ENCODE data around the gene HLCS.

The HLCS gene

DNA sequence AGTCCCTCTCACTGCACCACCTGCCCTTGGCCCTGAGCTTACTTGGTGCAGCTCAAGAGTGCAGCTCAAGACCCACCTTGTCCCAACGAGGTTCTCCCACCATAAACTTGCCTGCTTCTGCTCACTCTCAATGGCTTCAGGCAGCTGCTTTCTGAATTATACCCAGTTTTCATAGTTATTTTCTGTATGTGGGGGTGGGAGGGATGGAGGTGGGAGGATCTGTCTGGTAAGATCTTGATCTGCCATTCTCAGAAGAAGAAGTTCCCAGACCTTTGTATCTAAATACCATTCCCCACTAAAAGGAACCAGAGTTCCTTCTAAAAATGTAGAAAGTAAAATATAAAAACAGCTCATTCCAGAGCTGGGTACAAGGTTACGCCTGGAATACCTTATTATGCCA, 156.0 kb downstream of the HLCS start:
- FAIRE-seq (no peak), DNase-seq (ENCODE audit: insufficient read length) (no peak)
- TF ChIP-seq POLR2AphosphoS5 (IDR thresholded peaks at IDR 0.05; ENCODE audit: low read depth, low read length) (no peak), POLR2A (IDR thresholded peaks at IDR 0.05; ENCODE audit: low read depth, low read length) (no peak), TAF1 (IDR thresholded peaks at IDR 0.05; ENCODE audit: borderline replicate concordance, low read depth, low read length) (no peak)

DNA sequence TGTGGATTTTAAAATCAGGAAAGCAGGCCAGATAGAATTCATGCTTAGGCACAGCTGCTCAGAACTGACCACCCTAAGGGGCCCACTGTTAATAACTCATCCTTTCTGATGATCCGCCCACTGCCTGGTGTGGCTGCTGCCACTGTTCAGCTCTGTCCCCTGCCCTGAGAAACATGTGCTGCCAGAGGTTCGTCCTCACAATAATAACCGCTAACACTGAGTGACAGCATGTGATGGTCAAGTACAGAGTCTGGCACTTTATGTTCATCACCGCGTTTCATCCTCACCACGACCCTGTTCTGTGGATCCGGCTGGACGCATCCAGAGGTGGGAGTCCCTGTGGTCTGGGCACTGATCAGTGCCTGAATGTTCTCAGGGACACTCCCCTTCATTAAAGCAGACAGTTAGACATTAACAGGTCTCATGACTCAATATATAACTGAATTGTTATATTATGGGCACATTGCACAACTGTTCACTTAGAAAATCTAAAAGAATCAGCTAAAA, 159.0 kb downstream of the HLCS start:
- FAIRE-seq: no peak
- no peak for DNase-seq (ENCODE audit: insufficient read length)
- TF ChIP-seq POLR2AphosphoS5 (IDR thresholded peaks at IDR 0.05; ENCODE audit: low read depth, low read length): no peak
- TF ChIP-seq POLR2A (IDR thresholded peaks at IDR 0.05; ENCODE audit: low read depth, low read length): no peak
- TF ChIP-seq TAF1 (IDR thresholded peaks at IDR 0.05; ENCODE audit: borderline replicate concordance, low read depth, low read length): no peak

DNA sequence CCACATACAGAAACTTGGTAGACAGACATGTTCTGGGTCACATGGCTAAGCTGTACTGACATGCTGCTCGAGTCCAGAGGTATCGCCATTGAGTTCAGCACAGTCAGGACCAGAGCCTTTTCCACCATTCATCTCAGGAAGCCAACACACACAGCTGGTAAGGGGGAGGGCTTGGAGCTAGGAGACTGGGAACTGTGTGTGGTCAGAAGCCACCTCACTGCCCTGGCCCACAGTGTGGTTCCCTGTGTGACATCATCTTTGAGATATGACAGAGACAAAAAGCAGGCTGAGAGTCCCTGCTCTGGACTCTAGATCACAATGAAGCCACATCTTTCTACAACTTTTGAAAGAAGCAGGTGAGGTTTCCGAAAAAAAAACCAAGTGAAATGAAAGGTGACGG, 160.4 kb downstream of the HLCS start:
- FAIRE-seq (no peak), DNase-seq (ENCODE audit: insufficient read length) (no peak)
- no peak for TF ChIP-seq TAF1 (IDR thresholded peaks at IDR 0.05; ENCODE audit: borderline replicate concordance, low read depth, low read length)
- no peak for TF ChIP-seq POLR2AphosphoS5 (IDR thresholded peaks at IDR 0.05; ENCODE audit: low read depth, low read length)
- no peak for TF ChIP-seq POLR2A (IDR thresholded peaks at IDR 0.05; ENCODE audit: low read depth, low read length)

DNA sequence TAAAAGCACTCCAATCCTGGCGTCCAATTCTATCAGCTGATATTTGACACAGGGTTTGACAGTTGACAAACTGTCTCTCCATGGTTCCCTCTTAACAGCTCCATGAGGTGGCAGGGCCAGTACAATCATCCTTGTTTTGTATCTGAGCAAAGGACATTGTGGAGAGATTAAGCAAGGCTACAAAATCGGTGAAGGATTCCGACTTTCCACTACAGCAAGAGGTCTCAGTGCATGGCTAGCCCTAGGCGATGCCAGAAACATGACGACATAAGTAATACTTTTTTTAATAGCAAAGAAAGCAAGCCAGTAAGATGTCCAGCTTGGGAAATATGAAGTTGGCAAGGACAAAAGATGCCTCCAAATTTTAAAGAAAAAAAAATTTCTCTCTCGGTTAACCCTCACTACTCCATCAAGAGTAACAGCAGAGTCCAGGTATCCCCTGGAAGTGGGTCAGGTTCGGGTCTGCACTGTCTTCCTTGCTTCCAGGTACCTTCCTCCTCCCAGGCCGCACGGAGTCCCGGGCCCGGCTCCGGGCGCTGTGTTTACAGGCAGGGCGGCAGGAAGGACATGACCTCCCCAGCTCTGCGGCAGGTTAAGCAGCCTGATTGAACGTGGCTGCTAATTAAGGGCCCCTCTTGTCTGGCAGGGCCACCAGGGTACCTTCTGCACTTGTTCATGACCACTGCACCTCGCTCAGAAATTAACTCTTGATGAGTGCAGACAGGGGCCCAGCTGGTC, 161.4 kb downstream of the HLCS start:
- no peak for FAIRE-seq
- DNase-seq (ENCODE audit: insufficient read length): no peak
- TF ChIP-seq POLR2A (IDR thresholded peaks at IDR 0.05; ENCODE audit: low read depth, low read length) (no peak), TAF1 (IDR thresholded peaks at IDR 0.05; ENCODE audit: borderline replicate concordance, low read depth, low read length) (no peak), POLR2AphosphoS5 (IDR thresholded peaks at IDR 0.05; ENCODE audit: low read depth, low read length) (no peak)

DNA sequence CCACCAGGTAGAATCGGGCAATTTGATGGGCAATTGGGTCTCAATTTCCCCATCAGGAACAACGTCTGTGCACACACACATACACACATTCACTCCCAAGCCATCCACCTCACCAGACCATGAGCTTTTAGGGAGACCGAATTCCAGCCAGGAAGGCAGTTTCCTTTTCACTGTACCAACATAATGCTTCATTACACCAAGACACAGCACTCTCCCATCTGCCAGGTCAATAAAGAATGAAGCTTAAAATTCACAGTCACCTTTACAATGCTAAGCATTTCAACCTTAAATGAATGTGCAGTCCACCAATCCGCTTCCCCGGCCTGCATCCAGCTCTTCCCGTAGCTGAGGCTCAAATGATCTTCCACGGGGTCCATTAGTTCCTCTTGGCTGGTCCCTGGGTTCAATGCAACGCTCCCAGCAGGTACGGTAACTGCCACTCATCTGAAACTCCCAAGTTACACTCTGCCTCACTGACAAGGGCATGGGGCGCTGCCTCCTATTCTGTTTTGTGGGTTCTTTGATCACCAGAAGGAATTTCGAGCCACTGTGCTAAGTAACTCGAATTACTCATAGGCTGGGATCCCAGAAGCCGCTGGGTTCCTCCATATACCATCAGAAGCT, 162.5 kb downstream of the HLCS start:
- no peak for TF ChIP-seq POLR2AphosphoS5 (IDR thresholded peaks at IDR 0.05; ENCODE audit: low read depth, low read length)
- no peak for DNase-seq (ENCODE audit: insufficient read length)
- no peak for FAIRE-seq

DNA sequence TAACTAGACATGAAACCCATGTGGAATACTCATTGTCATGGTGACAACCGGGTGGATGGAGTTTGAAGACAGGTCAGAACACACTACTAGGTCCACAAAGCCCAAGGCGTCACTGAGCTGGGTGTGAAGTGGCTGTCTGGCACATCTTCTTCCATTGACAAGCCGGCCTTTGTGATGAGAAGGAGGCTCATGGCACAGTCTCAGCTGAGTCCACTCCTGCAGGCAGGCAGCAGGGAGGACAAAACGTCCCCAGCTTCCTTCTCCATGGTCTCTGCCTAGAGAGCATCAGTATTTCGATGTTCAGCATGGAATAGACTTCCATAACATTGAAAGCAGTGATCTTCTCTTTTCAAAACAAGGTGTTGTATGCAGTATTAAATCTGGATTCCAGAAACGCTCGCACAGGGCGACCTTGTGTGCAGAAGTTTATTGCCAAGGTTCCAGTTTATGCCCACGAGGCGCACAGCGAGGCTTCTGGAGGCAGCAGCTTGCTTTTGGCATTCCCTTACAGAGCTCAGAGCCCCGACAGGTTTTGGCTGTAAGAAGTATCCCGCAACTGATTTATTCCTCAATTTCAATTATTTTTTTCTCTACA, 163.3 kb downstream of the HLCS start:
- FAIRE-seq: no peak

DNA sequence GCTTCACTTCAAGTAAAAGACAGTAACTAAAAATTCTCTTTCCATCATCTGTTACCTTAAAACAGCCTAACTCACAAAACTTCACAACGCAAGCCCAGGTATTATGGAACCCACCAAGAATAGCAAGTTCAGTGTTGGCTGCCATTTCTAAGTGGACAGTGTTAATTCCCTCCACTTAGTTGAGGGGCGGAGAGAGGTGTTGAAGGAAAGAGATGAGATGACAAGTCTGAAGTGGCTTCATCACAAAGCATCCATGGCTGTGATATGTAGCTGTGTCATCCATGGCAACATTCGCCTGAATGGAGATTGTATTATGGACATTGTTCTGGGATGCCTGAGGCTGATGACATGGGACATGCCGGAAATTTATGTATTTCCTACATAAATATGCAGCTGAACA, 165.7 kb downstream of the HLCS start:
- TF ChIP-seq POLR2AphosphoS5 (IDR thresholded peaks at IDR 0.05; ENCODE audit: low read depth, low read length) (no peak), TAF1 (IDR thresholded peaks at IDR 0.05; ENCODE audit: borderline replicate concordance, low read depth, low read length) (no peak), POLR2A (IDR thresholded peaks at IDR 0.05; ENCODE audit: low read depth, low read length) (no peak)
- no peak for FAIRE-seq
- DNase-seq (ENCODE audit: insufficient read length): no peak

More for the DNA sequence above, 163.3 kb downstream of the HLCS start:
- TF ChIP-seq POLR2A (IDR thresholded peaks at IDR 0.05; ENCODE audit: low read depth, low read length) (no peak), TAF1 (IDR thresholded peaks at IDR 0.05; ENCODE audit: borderline replicate concordance, low read depth, low read length) (no peak), POLR2AphosphoS5 (IDR thresholded peaks at IDR 0.05; ENCODE audit: low read depth, low read length) (no peak)
- DNase-seq (ENCODE audit: insufficient read length): no peak

DNA sequence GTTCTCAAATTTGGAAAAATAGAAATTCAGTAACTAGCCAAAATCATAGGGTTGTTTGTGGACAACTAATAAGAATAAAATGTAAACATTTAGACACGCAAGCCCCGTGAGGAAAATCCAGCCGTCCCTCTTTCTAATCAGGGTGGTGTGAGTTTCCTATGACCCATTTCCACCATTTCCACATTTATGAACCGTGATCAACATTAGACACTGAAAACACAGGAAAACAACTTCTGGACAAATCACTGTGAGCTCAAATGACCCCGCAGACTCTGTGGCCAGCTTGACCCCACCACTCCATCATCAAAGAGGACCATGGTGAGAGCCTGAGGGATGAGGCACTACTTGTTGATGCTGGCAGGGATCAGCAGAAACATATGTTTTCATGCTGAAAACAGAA, 166.6 kb downstream of the HLCS start:
- FAIRE-seq (no peak), DNase-seq (ENCODE audit: insufficient read length) (no peak)
- TF ChIP-seq POLR2AphosphoS5 (IDR thresholded peaks at IDR 0.05; ENCODE audit: low read depth, low read length): no peak
- TF ChIP-seq POLR2A (IDR thresholded peaks at IDR 0.05; ENCODE audit: low read depth, low read length): no peak
- TF ChIP-seq TAF1 (IDR thresholded peaks at IDR 0.05; ENCODE audit: borderline replicate concordance, low read depth, low read length): no peak

DNA sequence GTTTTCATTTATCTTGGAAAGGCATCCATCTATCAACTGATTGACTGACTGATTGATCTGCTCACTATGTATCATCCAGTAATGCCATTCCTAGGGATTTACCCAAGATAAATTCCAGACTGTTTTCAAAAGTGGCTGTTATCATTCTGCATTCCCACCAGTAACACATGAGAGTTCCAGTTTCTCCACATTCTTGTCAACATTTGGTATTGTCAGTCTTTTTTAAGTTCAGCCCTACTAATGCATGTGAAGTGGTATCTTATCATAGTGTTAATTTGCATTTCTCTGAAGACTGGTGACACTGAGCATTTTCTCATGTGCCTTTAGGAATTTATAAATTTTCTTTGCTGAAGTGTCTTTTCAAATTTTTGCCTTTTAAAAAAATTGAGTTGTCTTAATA, 168.0 kb downstream of the HLCS start:
- DNase-seq (ENCODE audit: insufficient read length): no peak
- TF ChIP-seq POLR2AphosphoS5 (IDR thresholded peaks at IDR 0.05; ENCODE audit: low read depth, low read length): no peak
- TF ChIP-seq TAF1 (IDR thresholded peaks at IDR 0.05; ENCODE audit: borderline replicate concordance, low read depth, low read length): no peak
- no peak for TF ChIP-seq POLR2A (IDR thresholded peaks at IDR 0.05; ENCODE audit: low read depth, low read length)
- FAIRE-seq: no peak

DNA sequence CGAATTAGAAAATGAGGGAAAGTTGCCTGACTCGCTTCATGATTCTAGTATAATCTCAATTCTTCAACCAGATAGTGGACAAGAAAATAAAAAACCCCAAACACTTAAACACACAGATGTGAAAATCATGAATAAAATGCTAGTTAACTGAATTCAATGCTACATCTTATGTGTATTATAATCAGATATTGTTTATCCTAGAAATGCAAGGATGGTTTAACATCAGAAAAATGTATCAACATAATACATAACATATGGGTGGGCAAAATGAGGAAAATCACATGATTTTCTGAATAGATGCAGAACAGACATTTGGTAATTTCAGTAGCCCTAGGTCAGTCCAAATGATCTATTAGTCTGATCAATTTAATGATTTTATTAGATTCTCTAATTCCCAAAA, 170.4 kb downstream of the HLCS start:
- FAIRE-seq (no peak), DNase-seq (ENCODE audit: insufficient read length) (no peak)
- TF ChIP-seq POLR2A (IDR thresholded peaks at IDR 0.05; ENCODE audit: low read depth, low read length): no peak
- no peak for TF ChIP-seq TAF1 (IDR thresholded peaks at IDR 0.05; ENCODE audit: borderline replicate concordance, low read depth, low read length)
- no peak for TF ChIP-seq POLR2AphosphoS5 (IDR thresholded peaks at IDR 0.05; ENCODE audit: low read depth, low read length)

DNA sequence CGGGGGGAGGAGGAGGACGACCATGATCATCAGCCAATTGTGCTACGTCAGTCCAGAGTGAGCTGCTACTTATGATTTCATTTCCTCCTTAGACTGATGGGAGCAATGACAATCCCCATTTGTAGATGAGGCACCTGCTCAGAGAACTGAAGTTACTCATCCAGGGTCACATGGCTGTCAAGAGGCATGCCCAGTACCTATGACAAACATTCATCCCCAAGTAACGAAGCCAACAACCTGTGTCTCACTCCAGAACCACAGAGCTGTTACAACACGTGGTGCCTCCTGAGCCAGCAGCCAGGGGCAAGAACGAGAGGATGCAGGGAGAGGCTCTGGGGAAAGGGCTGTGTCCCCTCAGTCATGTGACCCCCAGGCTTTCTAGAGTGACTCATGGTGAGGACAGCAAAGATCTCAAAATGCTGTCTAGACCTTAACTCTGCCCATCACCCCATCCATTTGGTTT, 173.9 kb downstream of the HLCS start:
- FAIRE-seq (no peak), DNase-seq (ENCODE audit: insufficient read length) (no peak)
- TF ChIP-seq POLR2A (IDR thresholded peaks at IDR 0.05; ENCODE audit: low read depth, low read length) (no peak), TAF1 (IDR thresholded peaks at IDR 0.05; ENCODE audit: borderline replicate concordance, low read depth, low read length) (no peak), POLR2AphosphoS5 (IDR thresholded peaks at IDR 0.05; ENCODE audit: low read depth, low read length) (no peak)

All from GM12892 (cell line).